ENCODE measurements around the gene CLMN. TPM values are rescaled to one million over a fixed set of nuclear protein-coding genes. Genes with fewer than 3 reads are reported as not detected.

Gene CLMN
- total and polyA plus RNA-seq, 2 of the 8 experiments (the other 6 are each of a cell fraction or from before 2014, with no cell fraction given): 1.6 to 8.2 TPM

DNA sequence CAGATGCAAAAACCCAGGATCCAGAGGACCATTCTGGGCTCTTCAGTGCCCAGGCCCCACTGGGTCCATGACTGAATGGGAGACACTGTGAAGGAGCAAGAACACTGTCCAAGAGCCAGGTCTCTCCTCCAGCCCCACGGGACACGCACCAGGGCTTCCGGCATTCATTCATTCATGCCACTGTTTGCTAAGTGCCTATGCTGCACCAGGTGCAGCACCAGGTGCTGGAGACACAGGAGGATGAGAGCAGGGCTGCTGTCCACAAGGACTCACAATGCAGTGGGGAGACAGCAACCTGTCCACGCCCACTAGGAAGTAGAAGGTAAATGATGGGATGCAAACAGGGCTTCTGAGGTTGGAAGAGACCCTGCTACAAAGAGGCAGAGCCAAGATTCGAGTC, 20.4 kb downstream of the CLMN start:
- no peaks in the 10 kb centered on the region for H3K79me1 ChIP-seq (ENCODE audit: low read depth, low read length)
- CTCF ChIA-PET (ENCODE audit: partially characterized antibody): interaction anchor here (1.1 to 2.0 kb wide), 2 partner anchors 9 to 143 kb away, joined by 3 to 5 read pairs; no protein-coding TSS in a partner anchor
- TF ChIP-seq, protein P1, sequence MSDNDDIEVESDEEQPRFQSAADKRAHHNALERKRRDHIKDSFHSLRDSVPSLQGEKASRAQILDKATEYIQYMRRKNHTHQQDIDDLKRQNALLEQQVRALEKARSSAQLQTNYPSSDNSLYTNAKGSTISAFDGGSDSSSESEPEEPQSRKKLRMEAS (IDR thresholded peaks at IDR 0.05): no peak

More for the DNA sequence above, 20.4 kb downstream of the CLMN start:
- Histone ChIP-seq H2BK5ac (ENCODE audit: low read depth, low read length) (no peak overlapping the region), H4K91ac (replicated peaks; ENCODE audit: insufficient read length, low read length) (peak overlapping the region; percentile 51), H2BK20ac (ENCODE audit: low read length) (no peak overlapping the region), H3K23ac (ENCODE audit: insufficient read length) (no peak overlapping the region), H3K79me2 (ENCODE audit: control insufficient read depth in 1 of 2, insufficient read depth in 2 of 2, low read length in 2 of 2) (no peaks in the 10 kb centered on the region), H3K36me3 (ENCODE audit: control insufficient read depth in 2 of 4, insufficient read depth in 4 of 4, low read length in 3 of 4) (no peaks in the 10 kb centered on the region), H3K4ac (replicated peaks; ENCODE audit: insufficient read length, low read depth, low read length) (no peak overlapping the region), H3K4me2 (ENCODE audit: insufficient read depth in 1 of 2, low read depth in 2 of 2, low read length in 2 of 2) (no peak overlapping the region), H2AK5ac (ENCODE audit: low read depth, low read length) (no peak overlapping the region), H4K20me1 (replicated peaks in 1 of 2; ENCODE audit: control insufficient read depth in 1 of 2, insufficient read depth in 2 of 2, low read length in 2 of 2) (peaks cover 0 to 2% of the 10 kb centered on the region in 2 experiments), H4K8ac (ENCODE audit: extremely low read depth, insufficient read depth, low read length) (no peak overlapping the region), H3K56ac (replicated peaks; ENCODE audit: insufficient read length, low read depth, low read length) (no peak overlapping the region), H3K23me2 (ENCODE audit: low read depth, low read length) (no peaks in the 10 kb centered on the region), H3K9me3 (ENCODE audit: insufficient read depth in 2 of 2, low read depth in 1 of 2, low read length in 1 of 2) (no peaks in the 10 kb centered on the region; a peak in 1 of 4 replicates), H3K27me3 (replicated peaks in 1 of 4; ENCODE audit: control insufficient read depth in 3 of 4, extremely low read depth in 1 of 4, insufficient read depth in 3 of 4, low read length in 3 of 4) (no peaks in the 10 kb centered on the region), H3K18ac (ENCODE audit: extremely low read depth, low read length) (peak overlapping the region; percentile 19; the same call in 1 of the 2 replicates), H3K4me3 (ENCODE audit: extremely low read depth in 1 of 4, insufficient read depth in 2 of 4, low read depth in 3 of 4, low read length in 4 of 4) (no peak overlapping the region), H2BK12ac (ENCODE audit: low read depth, low read length) (no peak overlapping the region), H3K9ac (replicated peaks in 1 of 4; ENCODE audit: extremely low read depth in 1 of 4, low read depth in 3 of 4, low read length in 3 of 4) (no peak overlapping the region), H4K5ac (ENCODE audit: insufficient read length, low read depth, low read length) (no peak overlapping the region), H3K27ac (ENCODE audit: low read depth, low read length) (no peak overlapping the region), H3K14ac (ENCODE audit: insufficient read length) (no peak overlapping the region), H3K4me1 (replicated peaks in 1 of 4; ENCODE audit: control insufficient read depth in 3 of 4, insufficient read depth in 4 of 4, low read length in 3 of 4) (peaks cover 0 to 3% (median 2%) of the 10 kb centered on the region in 4 experiments; a peak in 2 of 7 replicates), H2BK120ac (replicated peaks; ENCODE audit: low read depth, low read length) (no peak overlapping the region), H2AFZ (ENCODE audit: low read length) (no peak overlapping the region), H2BK15ac (ENCODE audit: low read length) (no peak overlapping the region)
- DNase-seq (ENCODE audit: low read depth in 1 of 2, low spot score in 2 of 2): no peak
- FAIRE-seq: no peak
- POLR2A ChIA-PET (ENCODE audit: partially characterized antibody): no interaction called here
- WGBS, 2 experiments (ENCODE audit: extremely low coverage in 1 of 2, insufficient coverage in 1 of 2, insufficient read length in 1 of 2, insufficient replicate concordance in 2 of 2, low coverage in 1 of 2, low lambda C conversion rate in 2 of 2, missing lambda C conversion rate in 1 of 2): 92% methylated on average over 5 of the region's 5 CpGs; no CpG with 5 or more reads in 1 of the 2 experiments

Data from H1 (cell line).